OCI-LY1 (cell line): ENCODE measurements around the gene IL1RAPL1.

Experiments
- EZH2 ChIP-seq: fragments of 200-600 bp; sonication (generic), shearing (Covaris generic); IDR thresholded peaks from 2 replicates; pipeline ENCODE4 v1.8.0; 2017; ENCODE audit warnings: borderline replicate concordance, mixed run types, mild to moderate bottlenecking, antibody characterized with exemption, low read length, moderate library complexity, mixed read lengths
- TF ChIP-seq, protein P1 (sequence below): fragments of 200-600 bp; sonication (generic), shearing (Covaris generic); IDR thresholded peaks from 2 replicates; pipeline ENCODE4 v1.5.1; 2017; ENCODE audit warnings: mild to moderate bottlenecking, antibody characterized with exemption, low read length, moderate library complexity, mixed read lengths

DNA sequence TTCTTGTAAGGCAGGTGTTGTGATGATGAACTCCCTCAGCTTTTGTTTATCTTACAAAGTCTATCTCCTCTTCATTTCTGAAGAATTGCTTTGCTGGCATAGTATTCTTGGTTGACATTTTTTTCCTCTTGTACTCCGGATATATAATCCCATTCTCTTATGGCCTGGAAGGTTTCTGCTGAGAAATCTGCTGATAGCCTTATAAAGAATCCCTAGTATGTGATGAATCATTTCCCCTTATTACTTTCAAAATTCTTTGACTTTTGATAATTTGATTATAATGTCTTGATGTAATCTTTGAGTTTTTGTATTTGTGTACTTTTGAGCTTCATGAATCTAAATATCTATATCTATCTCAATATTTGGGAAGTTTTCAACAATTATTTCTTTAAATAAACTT is 972.8 kb downstream of the IL1RAPL1 start:
- TF ChIP-seq, protein P1, sequence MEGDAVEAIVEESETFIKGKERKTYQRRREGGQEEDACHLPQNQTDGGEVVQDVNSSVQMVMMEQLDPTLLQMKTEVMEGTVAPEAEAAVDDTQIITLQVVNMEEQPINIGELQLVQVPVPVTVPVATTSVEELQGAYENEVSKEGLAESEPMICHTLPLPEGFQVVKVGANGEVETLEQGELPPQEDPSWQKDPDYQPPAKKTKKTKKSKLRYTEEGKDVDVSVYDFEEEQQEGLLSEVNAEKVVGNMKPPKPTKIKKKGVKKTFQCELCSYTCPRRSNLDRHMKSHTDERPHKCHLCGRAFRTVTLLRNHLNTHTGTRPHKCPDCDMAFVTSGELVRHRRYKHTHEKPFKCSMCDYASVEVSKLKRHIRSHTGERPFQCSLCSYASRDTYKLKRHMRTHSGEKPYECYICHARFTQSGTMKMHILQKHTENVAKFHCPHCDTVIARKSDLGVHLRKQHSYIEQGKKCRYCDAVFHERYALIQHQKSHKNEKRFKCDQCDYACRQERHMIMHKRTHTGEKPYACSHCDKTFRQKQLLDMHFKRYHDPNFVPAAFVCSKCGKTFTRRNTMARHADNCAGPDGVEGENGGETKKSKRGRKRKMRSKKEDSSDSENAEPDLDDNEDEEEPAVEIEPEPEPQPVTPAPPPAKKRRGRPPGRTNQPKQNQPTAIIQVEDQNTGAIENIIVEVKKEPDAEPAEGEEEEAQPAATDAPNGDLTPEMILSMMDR = no peak
- TF ChIP-seq EZH2 = no peak
